Lower lobe of right lung (tissue), 2 donors: ENCODE measurements around the gene ERVK3-1. TPM values are rescaled to one million over a fixed set of nuclear protein-coding genes. Genes with fewer than 3 reads are reported as not detected.
A peak's percentile ranks its signal among the peaks of the same experiment; 100 is the strongest.

Experiments
- ATAC-seq, 2 donors: fragments of 200-7000 bp; cut with Tn5 transposase; one replicate each; pipeline ENCODE4 v1.9.1; 2020 to 2022; ENCODE audit warnings: mild to moderate bottlenecking in 2 of 2, moderate library complexity in 2 of 2
- DNase-seq: peaks from one replicate; pipeline ENCODE4 v3.0.0-alpha.2; 2020
- H3K27ac ChIP-seq: fragments of 200-600 bp; one replicate; pipeline ENCODE4 v1.8.0; 2022
- H3K27me3 ChIP-seq: fragments of 200-600 bp; one replicate; pipeline ENCODE4 v1.8.0; 2022; ENCODE audit warnings: low read depth
- H3K36me3 ChIP-seq: fragments of 200-600 bp; one replicate; pipeline ENCODE4 v1.8.0; 2022; ENCODE audit warnings: mild to moderate bottlenecking
- H3K4me1 ChIP-seq: fragments of 200-600 bp; one replicate; pipeline ENCODE4 v1.8.0; 2022
- H3K4me3 ChIP-seq: fragments of 200-600 bp; one replicate; pipeline ENCODE4 v1.8.0; 2022; ENCODE audit warnings: mild to moderate bottlenecking
- H3K9me3 ChIP-seq: fragments of 200-600 bp; one replicate; pipeline ENCODE4 v1.8.0; 2022
- intact Hi-C: fragments of 100-400 bp; cut with DNase I; formaldehyde crosslinking; loops from one replicate; pipeline ENCODE4 v1.11.0; 2022
- microRNA-seq: library from miRNA; unstranded; fragments of <30 nt; microRNA quantifications from one replicate; pipeline ENCODE4 v1.2.0, GENCODE V29; 2020; ENCODE audit warnings: borderline number of aligned reads
- total RNA-seq: library from RNA; stranded (reverse); fragmentation: NEBNext Ultra II Directional; extraction: Animal tissue kit (Norgen Biotek cat#: 25700); gene quantifications from one replicate; pipeline ENCODE4 v1.2.1, GENCODE V29; 2021
- TF ChIP-seq, protein P1 (sequence below): fragments of 200-600 bp; IDR thresholded peaks from one replicate; pipeline ENCODE4 v1.8.0; 2022; ENCODE audit warnings: antibody characterized with exemption, mild to moderate bottlenecking
- donor health status: DM: no; HTN: yes; CAD: no; lungs with severe emphysema.

ERVK3-1 gene
- total RNA-seq, 1 donor from 2014 or later, result 31.6 TPM

GRCh38 chr19:58361900-58362271 is 56.7 kb downstream of the ERVK3-1 start:
- Histone ChIP-seq H3K27me3 (peaks cover 6% of the 10 kb centered on the region), H3K27ac (peak overlapping the region; percentile 95), H3K4me3 (peak overlapping the region; percentile 92), H3K4me1 (peaks cover 15% of the 10 kb centered on the region), H3K36me3 (no peaks in the 10 kb centered on the region), H3K9me3 (no peaks in the 10 kb centered on the region)
- intact Hi-C loops, result no loop called here
- ATAC-seq (peak; percentile 34 to 51), DNase-seq (peak; percentile 77)
- TF ChIP-seq, protein P1, sequence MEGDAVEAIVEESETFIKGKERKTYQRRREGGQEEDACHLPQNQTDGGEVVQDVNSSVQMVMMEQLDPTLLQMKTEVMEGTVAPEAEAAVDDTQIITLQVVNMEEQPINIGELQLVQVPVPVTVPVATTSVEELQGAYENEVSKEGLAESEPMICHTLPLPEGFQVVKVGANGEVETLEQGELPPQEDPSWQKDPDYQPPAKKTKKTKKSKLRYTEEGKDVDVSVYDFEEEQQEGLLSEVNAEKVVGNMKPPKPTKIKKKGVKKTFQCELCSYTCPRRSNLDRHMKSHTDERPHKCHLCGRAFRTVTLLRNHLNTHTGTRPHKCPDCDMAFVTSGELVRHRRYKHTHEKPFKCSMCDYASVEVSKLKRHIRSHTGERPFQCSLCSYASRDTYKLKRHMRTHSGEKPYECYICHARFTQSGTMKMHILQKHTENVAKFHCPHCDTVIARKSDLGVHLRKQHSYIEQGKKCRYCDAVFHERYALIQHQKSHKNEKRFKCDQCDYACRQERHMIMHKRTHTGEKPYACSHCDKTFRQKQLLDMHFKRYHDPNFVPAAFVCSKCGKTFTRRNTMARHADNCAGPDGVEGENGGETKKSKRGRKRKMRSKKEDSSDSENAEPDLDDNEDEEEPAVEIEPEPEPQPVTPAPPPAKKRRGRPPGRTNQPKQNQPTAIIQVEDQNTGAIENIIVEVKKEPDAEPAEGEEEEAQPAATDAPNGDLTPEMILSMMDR, result no peak

- Histone ChIP-seq H3K9me3 (no peaks in the 10 kb centered on the region), H3K27ac (peak within 1 kb of the TSS; percentile 95), H3K27me3 (peaks cover 4% of the 10 kb centered on the region), H3K4me1 (peaks cover 10% of the 10 kb centered on the region), H3K4me3 (peak within 1 kb of the TSS; percentile 92), H3K36me3 (no peaks in the 10 kb centered on the region)
- TF ChIP-seq, protein P1, result peak; percentile 18
- peak; percentile 99 for DNase-seq
- ATAC-seq, result peak; percentile 97
- intact Hi-C loops, result no loop called here
Observed at GRCh38 chr19:58362272-58362994, 57.3 kb downstream of the ERVK3-1 start, which contains the start of gene ZNF497. ZNF497 (minus strand) TSS chr19:58362751; CDS start chr19:58357635, 5,116 bp downstream.

GRCh38 chr19:58364146-58364545 is 59.0 kb downstream of the ERVK3-1 start:
- peaks cover 10% of the 10 kb centered on the region for H3K4me1 ChIP-seq
- H3K4me3 ChIP-seq, result peak overlapping the region; percentile 1
- no peak overlapping the region for H3K27ac ChIP-seq
- ATAC-seq (no peak), DNase-seq (no peak)
- no peaks in the 10 kb centered on the region for H3K9me3 ChIP-seq
- intact Hi-C loops, result no loop called here
- peaks cover 7% of the 10 kb centered on the region for H3K27me3 ChIP-seq
- TF ChIP-seq, protein P1, result no peak
- no peaks in the 10 kb centered on the region for H3K36me3 ChIP-seq

Small RNA genes within 50 kb of the gene (microRNA-seq; reads per million reads assigned to microRNA genes)
- gene MIR6806, result not detected

Other genes starting within 250 kb of the ERVK3-1 start
- 3.6 TPM for gene ZNF135, start 246.1 kb upstream of the ERVK3-1 start, total RNA-seq
- 44.2 TPM for gene ZSCAN18, start 207.1 kb upstream of the ERVK3-1 start, total RNA-seq
- gene ZNF329, start 154.6 kb upstream of the ERVK3-1 start, total RNA-seq, result 5.8 TPM
- 27.6 TPM for gene ZNF274, start 122.3 kb upstream of the ERVK3-1 start, total RNA-seq
- gene ZNF544, start 76.5 kb upstream of the ERVK3-1 start, total RNA-seq, result 22.6 TPM
- 5.4 TPM for gene ZNF8, start 26.4 kb upstream of the ERVK3-1 start, total RNA-seq
- 3.6 TPM for gene ZSCAN22, start 21.6 kb downstream of the ERVK3-1 start, total RNA-seq
- gene A1BG, start 48.1 kb downstream of the ERVK3-1 start, total RNA-seq, result 14.0 TPM
- gene ZNF497, start 57.4 kb downstream of the ERVK3-1 start, total RNA-seq, result 2.5 TPM
- 1.2 TPM for gene ZNF837, start 75.7 kb downstream of the ERVK3-1 start, total RNA-seq
- gene RPS5, start 81.9 kb downstream of the ERVK3-1 start, total RNA-seq, result 770 TPM
- gene RNF225, start 90.3 kb downstream of the ERVK3-1 start, total RNA-seq, result not detected
- 10.0 TPM for gene ZNF584, start 103.3 kb downstream of the ERVK3-1 start, total RNA-seq
- gene ZNF132, start 134.8 kb downstream of the ERVK3-1 start, total RNA-seq, result 7.4 TPM
- gene ZNF324B, start 146.2 kb downstream of the ERVK3-1 start, total RNA-seq, result 8.3 TPM
- 10.0 TPM for gene ZNF324, start 161.7 kb downstream of the ERVK3-1 start, total RNA-seq
- 9.1 TPM for gene ZNF446, start 171.0 kb downstream of the ERVK3-1 start, total RNA-seq
- 6.6 TPM for gene SLC27A5, start 206.6 kb downstream of the ERVK3-1 start, total RNA-seq
- gene ZBTB45, start 214.4 kb downstream of the ERVK3-1 start, total RNA-seq, result 14.1 TPM
- gene TRIM28, start 238.7 kb downstream of the ERVK3-1 start, total RNA-seq, result 233 TPM
- 104 TPM for gene CHMP2A, start 249.7 kb downstream of the ERVK3-1 start, total RNA-seq